GM23338 (cell line): ENCODE data around the gene SRGN. TPM values are rescaled to one million over a fixed set of nuclear protein-coding genes. Genes with fewer than 3 reads are reported as not detected.

Experiments
- ATAC-seq: fragments of 200-7000 bp; cut with Tn5 transposase; 3 replicates; pipeline ENCODE4 v1.9.1; 2020
- DNase-seq: peaks from one replicate; pipeline ENCODE4 v3.0.0-alpha.2; 2015; ENCODE audit warnings: low spot score
- H2AFZ ChIP-seq: fragments of 200-600 bp; sonication (generic); 2 replicates; pipeline ENCODE4 v1.8.0; 2016; ENCODE audit warnings: antibody characterized with exemption, mild to moderate bottlenecking, moderate library complexity
- H3F3A ChIP-seq: fragments of 200-600 bp; sonication (generic); replicated peaks from 2 replicates; pipeline ENCODE4 v1.8.0; 2017; ENCODE audit warnings: antibody characterized with exemption, mixed run types, low read depth
- H3K27ac ChIP-seq: fragments of 200-600 bp; sonication (generic); 2 replicates; pipeline ENCODE4 v1.6.1; 2016; ENCODE audit warnings: low read depth
- H3K27me3 ChIP-seq: fragments of 200-600 bp; sonication (generic); 2 replicates; pipeline ENCODE4 v1.8.0; 2016; ENCODE audit warnings: mild to moderate bottlenecking, mixed run types, moderate library complexity; ENCODE audit not compliant: insufficient read depth
- H3K36me3 ChIP-seq: fragments of 200-600 bp; sonication (generic); 2 replicates; pipeline ENCODE4 v1.8.0; 2016; ENCODE audit warnings: mild to moderate bottlenecking; ENCODE audit not compliant: insufficient read depth
- H3K4me1 ChIP-seq: fragments of 200-600 bp; sonication (generic); 2 replicates; pipeline ENCODE4 v1.8.0; 2016; ENCODE audit warnings: mild to moderate bottlenecking, moderate library complexity; ENCODE audit not compliant: insufficient read depth
- H3K4me2 ChIP-seq: fragments of 200-600 bp; sonication (generic); 2 replicates; pipeline ENCODE4 v1.7.1; 2017; ENCODE audit warnings: mixed run types
- H3K4me3 ChIP-seq: fragments of 200-600 bp; sonication (generic); 2 replicates; pipeline ENCODE4 v1.6.1; 2016; ENCODE audit warnings: mixed run types
- H3K79me2 ChIP-seq: fragments of 200-600 bp; sonication (generic); replicated peaks from 2 replicates; pipeline ENCODE4 v1.8.0; 2017; ENCODE audit warnings: mild to moderate bottlenecking; ENCODE audit not compliant: insufficient read depth
- H3K9me2 ChIP-seq: fragments of 200-600 bp; sonication (generic); 2 replicates; pipeline ENCODE4 v1.8.0; 2017; ENCODE audit not compliant: insufficient read depth
- H4K20me1 ChIP-seq: fragments of 200-600 bp; sonication (generic); replicated peaks from 2 replicates; pipeline ENCODE4 v1.8.0; 2017; ENCODE audit warnings: mild to moderate bottlenecking; ENCODE audit not compliant: insufficient read depth
- H3K27ac Mint-ChIP-seq: 2 replicates; pipeline ENCODE4 v1.8.0; 2020; ENCODE audit warnings: inconsistent platforms, mild to moderate bottlenecking, moderate library complexity, mixed read lengths
- H3K27me3 Mint-ChIP-seq: 3 replicates; pipeline ENCODE4 v1.8.0; 2022; ENCODE audit warnings: low read depth, mild to moderate bottlenecking, moderate library complexity, mixed read lengths, inconsistent platforms; ENCODE audit not compliant: insufficient read depth, poor library complexity
- H3K36me3 Mint-ChIP-seq: 3 replicates; pipeline ENCODE4 v1.8.0; 2021; ENCODE audit warnings: low read depth, mild to moderate bottlenecking, inconsistent platforms, moderate library complexity, mixed read lengths
- H3K4me1 Mint-ChIP-seq: 3 replicates; pipeline ENCODE4 v1.8.0; 2020; ENCODE audit warnings: mild to moderate bottlenecking, inconsistent platforms, mixed read lengths
- H3K4me3 Mint-ChIP-seq: 3 replicates; pipeline ENCODE4 v1.8.0; 2021; ENCODE audit warnings: moderate library complexity, mild to moderate bottlenecking, inconsistent platforms, mixed read lengths
- H3K9me3 Mint-ChIP-seq: 3 replicates; pipeline ENCODE4 v1.8.0; 2020; ENCODE audit warnings: moderate library complexity, mild to moderate bottlenecking, inconsistent platforms, mixed read lengths
- CREB1 ChIP-seq: fragments of 250-450 bp; sonication (Bioruptor Pico); IDR thresholded peaks from 2 replicates; pipeline ENCODE4 v1.5.0; 2020; ENCODE audit warnings: low read depth, mild to moderate bottlenecking, moderate library complexity
- EZH2phosphoT487 ChIP-seq: fragments of 200-600 bp; sonication (generic); IDR thresholded peaks from one replicate; pipeline ENCODE4 v1.8.1; 2018; ENCODE audit warnings: antibody characterized with exemption; ENCODE audit not compliant: unreplicated experiment
- JUNB ChIP-seq: IDR thresholded peaks from one replicate; pipeline ENCODE4 v1.6.1; 2016; ENCODE audit warnings: antibody characterized with exemption; ENCODE audit not compliant: unreplicated experiment
- POLR2AphosphoS5 ChIP-seq: IDR thresholded peaks from 2 replicates; pipeline ENCODE4 v1.6.1; 2016; ENCODE audit warnings: antibody characterized with exemption, low read depth
- REST ChIP-seq: IDR thresholded peaks from one replicate; pipeline ENCODE4 v1.6.1; 2018; ENCODE audit warnings: antibody characterized with exemption; ENCODE audit not compliant: unreplicated experiment
- ZNF114 ChIP-seq: fragments of 250-450 bp; sonication (Bioruptor Pico); IDR thresholded peaks from 2 replicates; pipeline ENCODE4 v1.5.0; 2020; ENCODE audit warnings: mild to moderate bottlenecking, moderate library complexity
- ZNF331 ChIP-seq: fragments of 250-450 bp; sonication (Bioruptor Pico); IDR thresholded peaks from 2 replicates; pipeline ENCODE4 v1.5.0; 2020; ENCODE audit warnings: low read depth, mild to moderate bottlenecking, moderate library complexity
- polyA plus RNA-seq: library from polyadenylated mRNA; unstranded; fragments of >200 nt; fragmentation: Nextera tagmentation; extraction: Ambion mirVana; gene quantifications from 2 replicates; pipeline ENCODE4 v1.2.1, GENCODE V29; 2016
- total RNA-seq: library from RNA; depleted of rRNA; stranded (reverse); fragments of >200 nt; shearing (Covaris generic); gene quantifications from 2 replicates; pipeline ENCODE4 v1.2.3, GENCODE V29; 2014

The SRGN gene
- total and polyA plus RNA-seq, 2 experiments from 2014 or later: not detected

- TF ChIP-seq REST: no peak
- no peak for TF ChIP-seq JUNB
- TF ChIP-seq CREB1 (CRISPR knock-in tag): no peak
- TF ChIP-seq ZNF331 (CRISPR knock-in tag): no peak
Observed at GRCh38 chr10:69068549-69068948, 19.4 kb upstream of the SRGN start (continued).

GRCh38 chr10:69069090-69070042 is 18.5 kb upstream of the SRGN start:
- Histone ChIP-seq H3K36me3 (no peaks in the 10 kb centered on the region), H3K27me3 (no peaks in the 10 kb centered on the region), H3K27ac (no peak overlapping the region), H3K79me2 (no peaks in the 10 kb centered on the region), H3K4me3 (no peak overlapping the region), H2AFZ (peak overlapping the region; percentile 96), H3K9me2 (no peaks in the 10 kb centered on the region), H4K20me1 (no peaks in the 10 kb centered on the region), H3K4me2 (no peak overlapping the region), H3K4me1 (no peaks in the 10 kb centered on the region), H3F3A (no peaks in the 10 kb centered on the region)
- H3K9me3 Mint-ChIP-seq: no peaks in the 10 kb centered on the region
- H3K27ac Mint-ChIP-seq: no peak overlapping the region
- H3K4me3 Mint-ChIP-seq: no peak overlapping the region
- H3K36me3 Mint-ChIP-seq: no peaks in the 10 kb centered on the region
- TF ChIP-seq EZH2phosphoT487 (no peak), ZNF114 (CRISPR knock-in tag) (no peak)
- peaks cover 11% of the 10 kb centered on the region; the same call in 2 of the 3 replicates for H3K4me1 Mint-ChIP-seq
- peaks cover 3% of the 10 kb centered on the region for H3K27me3 Mint-ChIP-seq
- DNase-seq (peak; percentile 46), ATAC-seq (peak; percentile 78)

GRCh38 chr10:69070951-69071350 is 17.0 kb upstream of the SRGN start:
- TF ChIP-seq EZH2phosphoT487: no peak
- no peak for TF ChIP-seq CREB1 (CRISPR knock-in tag)
- no peak for TF ChIP-seq REST
- no peak for TF ChIP-seq JUNB
- no peak for TF ChIP-seq POLR2AphosphoS5
- no peak for TF ChIP-seq ZNF331 (CRISPR knock-in tag)
- TF ChIP-seq ZNF114 (CRISPR knock-in tag): no peak
- Mint-ChIP-seq H3K27ac (no peak overlapping the region), H3K4me3 (no peak overlapping the region), H3K9me3 (no peaks in the 10 kb centered on the region), H3K4me1 (peaks cover 11% of the 10 kb centered on the region; the same call in 2 of the 3 replicates), H3K27me3 (peaks cover 2% of the 10 kb centered on the region), H3K36me3 (no peaks in the 10 kb centered on the region)
- no peak overlapping the region for H3K4me2 ChIP-seq
- H4K20me1 ChIP-seq: no peaks in the 10 kb centered on the region
- H3K79me2 ChIP-seq: no peaks in the 10 kb centered on the region
- DNase-seq (no peak), ATAC-seq (no peak)
- H3F3A ChIP-seq: no peaks in the 10 kb centered on the region
- H3K9me2 ChIP-seq: no peaks in the 10 kb centered on the region
- no peak overlapping the region for H2AFZ ChIP-seq
- no peaks in the 10 kb centered on the region for H3K4me1 ChIP-seq
- H3K27me3 ChIP-seq: no peaks in the 10 kb centered on the region
- H3K36me3 ChIP-seq: no peaks in the 10 kb centered on the region
- no peak overlapping the region for H3K27ac ChIP-seq
- no peak overlapping the region for H3K4me3 ChIP-seq
